HCT116 (cell line): Measurements from ENCODE around the gene ZNF512. TPM values are rescaled to one million over a fixed set of nuclear protein-coding genes. Genes with fewer than 3 reads are reported as not detected.
"Not testable (repeated sequence)": the region's sequence is repeated elsewhere in the genome, so short reads cannot be mapped to it uniquely, and the experiment has no call there.

Source experiments
- ATAC-seq: fragments of 200-7000 bp; cut with Tn5 transposase; 2 replicates; pipeline ENCODE4 v1.9.1; 2020; ENCODE audit warnings: mild to moderate bottlenecking, moderate library complexity
- BruUV-seq: library from RNA; stranded (reverse); fragments of 400-500 nt; replicated peaks from 2 replicates; lab custom pipeline; 2021; lab: Mats Ljungman, UMichigan
- CTCF ChIA-PET: fragments of 300-600 bp; sonication (Branson Sonifier 250); formaldehyde crosslinking; loops from one replicate; lab custom pipeline; 2021; ENCODE audit warnings: antibody characterized with exemption; lab: Charles Lee
- POLR2A ChIA-PET: fragments of 300-600, 350-600 bp; sonication (Branson Sonifier 250); formaldehyde crosslinking; loops from one replicate; lab custom pipeline; 2021; ENCODE audit warnings: antibody characterized with exemption; lab: Charles Lee
- RAD21 ChIA-PET, 2 experiments: fragments of 300-600 bp; sonication (Branson Sonifier 250); formaldehyde crosslinking; loops; one replicate each; lab custom pipeline; 2023; ENCODE audit warnings: low total read pairs in 2 of 2; ENCODE audit not compliant: uncharacterized antibody in 2 of 2, unreplicated experiment in 2 of 2, low non-redundant PET in 1 of 2; lab: Charles Lee
- DNase-seq: peaks from one replicate; pipeline ENCODE4 v3.0.0-alpha.2; 2010; ENCODE audit warnings: low read depth, low spot score
- H2AFZ ChIP-seq: fragments of 200-600 bp; shearing (Covaris generic), sonication (generic); 2 replicates; pipeline ENCODE4 v1.6.1; 2017; ENCODE audit warnings: low read depth, mixed run types, mixed read lengths, antibody characterized with exemption, low read length; ENCODE audit not compliant: poor library complexity, severe bottlenecking
- H3K27ac ChIP-seq: 2 replicates; pipeline ENCODE4 v1.5.1; 2012; ENCODE audit warnings: low read depth, low read length
- H3K27me3 ChIP-seq: fragments of 200-600 bp; sonication (generic); 2 replicates; pipeline ENCODE4 v1.6.1; 2016; ENCODE audit warnings: mixed run types, low read length, mixed read lengths; ENCODE audit not compliant: insufficient read depth
- H3K36me3 ChIP-seq, 2 experiments: fragments of 200-500 bp in 1 of 2; fragments of 200-600 bp in 1 of 2; sonication (Bioruptor generic) in 1 of 2; sonication (generic) in 1 of 2; 2 replicates each; pipeline versions ENCODE4 v1.5.1 to v1.6.1; 2014 to 2016; ENCODE audit warnings: low read length in 2 of 2, inconsistent platforms in 1 of 2, mixed read lengths in 1 of 2, mixed run types in 1 of 2; ENCODE audit not compliant: insufficient read depth in 2 of 2, control insufficient read depth in 1 of 2
- H3K4me1 ChIP-seq, 2 experiments: fragments of 200-600 bp in 1 of 2; sonication (generic) in 1 of 2; 2 replicates each; pipeline versions ENCODE4 v1.5.1 to v1.6.1; 2012 to 2017; ENCODE audit warnings: low read length in 2 of 2, inconsistent platforms in 1 of 2, mild to moderate bottlenecking in 1 of 2, mixed read lengths in 1 of 2, mixed run types in 1 of 2, moderate library complexity in 1 of 2; ENCODE audit not compliant: insufficient read depth in 2 of 2, control insufficient read depth in 1 of 2
- H3K4me2 ChIP-seq: fragments of 200-600 bp; sonication (generic); 2 replicates; pipeline ENCODE4 v1.6.1; 2017; ENCODE audit warnings: mixed run types, low read length, mixed read lengths
- H3K4me3 ChIP-seq, 2 experiments: fragments of 200-600 bp in 1 of 2; sonication (generic) in 1 of 2; replicated peaks in 1 of 2; 2 replicates each; pipeline ENCODE4 v1.5.1; 2011 to 2016; ENCODE audit warnings: low read length in 2 of 2, control low read depth in 1 of 2, low read depth in 1 of 2, mild to moderate bottlenecking in 1 of 2, mixed read lengths in 1 of 2, mixed run types in 1 of 2
- H3K79me2 ChIP-seq: fragments of 200-600 bp; sonication (generic); 2 replicates; pipeline ENCODE4 v1.6.1; 2017; ENCODE audit warnings: mild to moderate bottlenecking, mixed run types, low read length, moderate library complexity, mixed read lengths; ENCODE audit not compliant: insufficient read depth
- H3K9ac ChIP-seq: fragments of 200-600 bp; sonication (generic); 2 replicates; pipeline ENCODE4 v1.6.1; 2016; ENCODE audit warnings: low read length, mixed read lengths
- H3K9me2 ChIP-seq: fragments of 200-600 bp; sonication (generic), shearing (Covaris generic); 2 replicates; pipeline ENCODE4 v1.6.1; 2017; ENCODE audit warnings: mixed run types, mild to moderate bottlenecking, moderate library complexity; ENCODE audit not compliant: insufficient read depth
- H3K9me3 ChIP-seq, 2 experiments: fragments of 200-500 bp in 1 of 2; fragments of 200-600 bp in 1 of 2; sonication (Bioruptor generic) in 1 of 2; sonication (generic) in 1 of 2; 2 replicates each; pipeline ENCODE4 v1.6.1; 2014 to 2017; ENCODE audit warnings: low read length in 2 of 2, mixed read lengths in 2 of 2, inconsistent platforms in 1 of 2, low read depth in 1 of 2, mild to moderate bottlenecking in 1 of 2, mixed run types in 1 of 2, moderate library complexity in 1 of 2; ENCODE audit not compliant: control insufficient read depth in 1 of 2, insufficient read depth in 1 of 2
- H4K20me1 ChIP-seq: fragments of 200-600 bp; sonication (generic), shearing (Covaris generic); 2 replicates; pipeline ENCODE4 v1.6.1; 2017; ENCODE audit warnings: mixed run types, mild to moderate bottlenecking, moderate library complexity; ENCODE audit not compliant: insufficient read depth
- ATF3 ChIP-seq: IDR thresholded peaks from 2 replicates; pipeline ENCODE4 v1.6.1; 2012
- CEBPB ChIP-seq: IDR thresholded peaks from 2 replicates; pipeline ENCODE4 v1.6.1; 2012; ENCODE audit warnings: low read depth
- EGR1 ChIP-seq: IDR thresholded peaks from 2 replicates; pipeline ENCODE4 v1.6.1; 2012; ENCODE audit warnings: low read depth
- EZH2phosphoT487 ChIP-seq: fragments of 200-600 bp; IDR thresholded peaks from 2 replicates; pipeline ENCODE4 v1.6.1; 2018; ENCODE audit warnings: antibody characterized with exemption, borderline replicate concordance
- JUND ChIP-seq: IDR thresholded peaks from 2 replicates; pipeline ENCODE4 v1.6.1; 2012
- MAX ChIP-seq: IDR thresholded peaks from 2 replicates; pipeline ENCODE4 v1.6.1; 2012
- RAD21 ChIP-seq: IDR thresholded peaks from 2 replicates; pipeline ENCODE4 v1.6.1; 2012; ENCODE audit warnings: low read depth, mild to moderate bottlenecking
- SRF ChIP-seq: IDR thresholded peaks from 2 replicates; pipeline ENCODE4 v1.6.1; 2012; ENCODE audit warnings: low read depth
- YY1 ChIP-seq: IDR thresholded peaks from 2 replicates; pipeline ENCODE4 v1.6.1; 2011; ENCODE audit warnings: low read length, low read depth, moderate library complexity, mild to moderate bottlenecking; ENCODE audit not compliant: insufficient replicate concordance; ENCODE audit errors: extremely low read depth
- ZBTB33 ChIP-seq: IDR thresholded peaks from 2 replicates; pipeline ENCODE4 v1.6.1; 2011; ENCODE audit warnings: mild to moderate bottlenecking, low read length, moderate library complexity; ENCODE audit not compliant: insufficient replicate concordance; ENCODE audit errors: extremely low read depth
- ZNF274 ChIP-seq: fragments of 200-500 bp; sonication (Bioruptor generic); IDR thresholded peaks from 2 replicates; pipeline ENCODE4 v1.6.1; 2014; ENCODE audit warnings: mild to moderate bottlenecking, low read depth, low read length, inconsistent platforms
- intact Hi-C: fragments of 100-400 bp; cut with micrococcal nuclease; formaldehyde crosslinking; loops from 2 replicates; pipeline ENCODE4 v1.10.0; 2022
- total RNA-seq: library from RNA; stranded (reverse); gene quantifications from one replicate; pipeline ENCODE4 v1.2.1, GENCODE V29; 2021; ENCODE audit not compliant: unreplicated experiment

Gene ZNF512
- total RNA-seq, 1 experiment from 2014 or later: 33.0 TPM

DNA sequence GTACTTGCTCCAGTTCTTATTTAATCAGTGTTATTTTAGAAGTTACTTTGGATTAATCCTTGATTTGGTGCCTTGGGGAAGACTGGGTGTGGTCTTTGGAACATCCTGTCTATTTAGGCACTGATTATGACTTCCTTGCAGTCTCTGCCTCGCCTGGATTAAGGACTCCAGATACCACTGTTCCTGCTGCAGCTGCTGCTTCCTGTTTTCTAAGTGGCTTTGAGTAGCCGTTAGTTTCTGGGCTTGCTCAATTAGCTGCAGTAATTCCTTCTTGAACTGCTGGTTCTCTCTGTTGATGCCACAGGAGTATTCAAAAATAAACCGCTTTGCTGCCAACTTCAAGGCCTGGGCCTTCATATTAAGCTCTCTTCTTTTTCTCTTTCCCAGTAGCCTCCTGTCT lies 44.1 kb downstream of the ZNF512 start:
- RAD21 ChIA-PET, H3K4me2 ChIP-seq, DNase-seq, H3K27me3 ChIP-seq, BruUV-seq, H2AFZ ChIP-seq, H3K4me3 ChIP-seq, H3K27ac ChIP-seq, H3K9me3 ChIP-seq, H3K9ac ChIP-seq, ATAC-seq, CTCF ChIA-PET, H4K20me1 ChIP-seq, POLR2A ChIA-PET, H3K9me2 ChIP-seq: not testable (repeated sequence)
- peaks cover 14 to 22% of the 10 kb centered on the region in 2 experiments; a peak in 3 of 4 replicates for H3K36me3 ChIP-seq
- peaks cover 14% of the 10 kb centered on the region for H3K79me2 ChIP-seq
- H3K4me1 ChIP-seq: peaks cover 9 to 30% of the 10 kb centered on the region in 2 experiments
- intact Hi-C loops: loop anchor here (10.0 kb wide), 1 partner anchor 182 kb away; the partner anchor contains the start of gene KRTCAP3

GRCh38 chr2:27627963-27628766 lies 45.3 kb downstream of the ZNF512 start:
- Histone ChIP-seq H3K36me3 (peaks cover 14 to 17% of the 10 kb centered on the region in 2 experiments; a peak in 2 of 4 replicates), H3K9me2 (no peaks in the 10 kb centered on the region), H4K20me1 (no peaks in the 10 kb centered on the region), H3K4me3 (peak overlapping the region; percentile 91 to 93), H3K79me2 (peaks cover 14% of the 10 kb centered on the region), H3K4me2 (peak overlapping the region; percentile 97), H3K4me1 (peaks cover 9 to 24% of the 10 kb centered on the region in 2 experiments), H3K27me3 (no peaks in the 10 kb centered on the region), H2AFZ (no peak overlapping the region), H3K9ac (peak overlapping the region; percentile 88), H3K9me3 (no peaks in the 10 kb centered on the region), H3K27ac (peak overlapping the region; percentile 46)
- RAD21 ChIA-PET: interaction anchor here in 1 of 2 experiments (0.8 kb wide), 1 partner anchor 199 kb away, joined by 3 read pairs; no protein-coding TSS in a partner anchor
- POLR2A ChIA-PET: interaction anchor here (0.9 kb wide), 1 partner anchor 45 kb away, joined by 3 read pairs; the partner anchor contains the start of gene ZNF512
- intact Hi-C loops: loop anchor here (2.0 to 10.0 kb wide), 2 partner anchors 183 to 219 kb away; partner anchors contain the start of genes KRTCAP3 and PPM1G
- BruUV-seq: TSS peak; percentile 71
- DNase-seq: peak; percentile 18
- CTCF ChIA-PET: interaction anchor here (1.0 kb wide), 1 partner anchor 55 kb away, joined by 4 read pairs; no protein-coding TSS in a partner anchor
- peak; percentile 53 for ATAC-seq
- TF ChIP-seq RAD21 (peak; percentile 14; the same call in 1 of the 2 replicates), EGR1 (no peak), YY1 (no peak), JUND (peak; percentile 46; the same call in 1 of the 2 replicates), SRF (no peak), EZH2phosphoT487 (no peak), ATF3 (no peak), MAX (no peak), ZNF274 (no peak), ZBTB33 (no peak), CEBPB (0 out of 2 replicates have a peak, but pooled peaks have one; percentile 14)
